ENCODE measurements around the gene SLC6A13.

- TF ChIP-seq CTCF (IDR thresholded peaks at IDR 0.05; ENCODE audit: borderline replicate concordance, extremely low read depth, low read length, poor library complexity, severe bottlenecking) = no peak
- no peak for TF ChIP-seq EZH2 (IDR thresholded peaks at IDR 0.05; ENCODE audit: borderline replicate concordance, low read depth, low read length, severe bottlenecking)
Observed at GRCh38 chr12:207804-208203, 54.8 kb downstream of the SLC6A13 start.
